ENCODE data around the gene PRPF40B.

Gene PRPF40B

GRCh38 chr12:49661746-49662145 lies 38.4 kb downstream of the PRPF40B start:
- DNase-seq = no peak

- no peak for DNase-seq
These were observed 39.9 kb downstream of the PRPF40B start for GRCh38 chr12:49662998-49663843.

- DNase-seq = no peak
These were observed 40.8 kb downstream of the PRPF40B start for GRCh38 chr12:49664167-49664566.

GRCh38 chr12:49664591-49665239 lies 41.4 kb downstream of the PRPF40B start:
- no peak for DNase-seq

DNA sequence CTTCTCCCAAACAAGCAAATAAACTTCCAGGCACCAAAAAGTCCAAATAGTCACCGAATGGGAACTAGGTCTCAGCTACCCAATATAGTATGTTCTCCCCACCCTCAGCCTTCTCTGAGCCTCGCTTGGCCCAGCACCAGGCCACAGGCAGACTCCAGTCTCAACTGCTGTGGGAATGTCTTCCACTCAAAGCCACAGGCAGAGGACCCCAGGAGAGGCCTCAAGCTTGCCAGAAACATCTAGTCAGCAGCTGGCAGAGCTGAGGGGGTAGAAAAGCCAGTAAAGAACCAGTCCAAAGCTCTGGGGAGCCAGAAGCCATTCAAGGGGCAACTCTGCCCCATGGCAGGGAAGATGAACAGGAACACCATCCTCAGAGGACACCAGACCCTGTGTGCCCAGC lies 42.0 kb downstream of the PRPF40B start:
- DNase-seq = no peak

- no peak for DNase-seq
These were observed 42.8 kb downstream of the PRPF40B start for GRCh38 chr12:49666176-49666575.

- DNase-seq = no peak
These were observed 44.1 kb downstream of the PRPF40B start for GRCh38 chr12:49667325-49668090.

- DNase-seq = no peak
These were observed 46.4 kb downstream of the PRPF40B start for GRCh38 chr12:49669796-49670195.

DNA sequence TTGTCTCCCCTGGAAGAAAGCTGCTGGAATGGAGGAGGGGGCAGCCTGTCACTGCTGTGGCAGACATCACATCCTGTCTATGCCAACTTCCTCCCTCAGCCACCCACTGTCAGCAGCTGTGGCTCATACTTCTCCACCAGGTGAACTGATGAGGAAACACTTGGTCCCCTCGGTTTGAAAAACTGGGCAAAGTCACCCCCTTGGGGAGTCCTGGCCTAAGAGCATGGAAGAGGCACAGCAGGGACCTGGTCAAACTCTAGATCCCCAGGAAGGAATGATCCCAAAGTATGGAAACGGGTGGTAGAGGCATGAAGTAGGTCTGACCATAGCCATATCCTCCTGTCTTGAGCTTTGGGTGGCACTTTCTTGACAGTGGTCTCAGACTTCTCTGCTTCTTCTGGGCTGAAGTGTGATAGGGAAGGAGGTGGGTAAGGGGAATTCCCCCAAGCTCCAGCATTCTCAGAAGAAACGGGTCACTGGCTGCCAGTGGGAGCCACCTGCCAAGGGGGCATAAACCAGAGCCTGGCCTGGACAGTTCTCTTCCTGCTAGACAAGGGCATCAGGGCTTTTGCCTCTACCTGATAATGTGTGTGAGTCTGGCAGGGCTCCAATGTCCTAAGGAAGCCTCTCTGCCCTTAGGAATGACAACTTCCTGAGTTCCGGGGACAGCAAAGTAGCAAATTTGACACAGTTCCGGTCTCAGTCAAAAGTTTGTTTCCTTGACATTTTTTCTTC lies 47.8 kb downstream of the PRPF40B start:
- no peak for DNase-seq

DNA sequence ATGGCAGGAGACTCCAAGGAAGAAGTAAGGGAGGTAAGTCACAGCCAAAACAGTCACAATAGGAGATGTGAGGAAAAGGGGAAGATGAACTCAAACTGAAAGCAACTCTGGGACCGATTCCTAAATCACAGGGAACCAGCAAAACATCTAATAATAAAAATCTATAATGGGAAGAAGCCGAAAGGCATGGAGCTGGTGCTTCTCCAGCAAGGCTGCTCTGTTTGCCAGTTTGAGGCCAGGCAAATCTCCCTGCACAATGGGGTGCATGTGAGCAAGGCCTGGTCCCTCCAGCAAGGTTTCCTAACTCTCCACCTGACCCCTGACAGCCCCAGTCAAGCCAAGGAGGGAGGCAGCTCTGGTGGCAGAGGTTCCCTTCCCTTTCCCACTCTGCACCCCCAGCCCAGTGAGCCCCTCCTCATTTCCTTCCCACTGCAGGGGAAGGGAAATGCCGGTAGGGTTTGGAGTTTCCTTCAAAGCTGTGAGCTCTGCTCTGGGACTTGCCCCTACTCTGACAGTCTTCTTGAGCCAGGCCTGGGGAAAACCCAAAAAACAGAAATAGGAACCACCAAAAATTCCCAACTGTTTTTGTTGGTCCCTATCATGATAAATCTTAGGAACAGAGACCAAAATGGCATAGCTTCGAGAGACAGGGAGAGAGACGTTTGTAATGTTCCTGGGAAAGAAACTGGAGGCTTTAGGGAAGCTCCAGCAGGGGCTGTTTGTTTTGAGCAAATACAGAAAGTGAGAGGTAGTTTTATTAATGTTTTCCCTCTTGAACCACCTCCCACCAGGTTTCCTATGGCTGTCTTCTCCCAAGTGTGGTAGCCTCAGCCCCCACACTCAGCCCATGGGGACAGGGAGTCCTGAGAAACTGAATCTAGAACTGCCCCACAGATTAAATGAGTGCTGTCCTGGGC lies 49.2 kb downstream of the PRPF40B start:
- no peak for DNase-seq

DNA sequence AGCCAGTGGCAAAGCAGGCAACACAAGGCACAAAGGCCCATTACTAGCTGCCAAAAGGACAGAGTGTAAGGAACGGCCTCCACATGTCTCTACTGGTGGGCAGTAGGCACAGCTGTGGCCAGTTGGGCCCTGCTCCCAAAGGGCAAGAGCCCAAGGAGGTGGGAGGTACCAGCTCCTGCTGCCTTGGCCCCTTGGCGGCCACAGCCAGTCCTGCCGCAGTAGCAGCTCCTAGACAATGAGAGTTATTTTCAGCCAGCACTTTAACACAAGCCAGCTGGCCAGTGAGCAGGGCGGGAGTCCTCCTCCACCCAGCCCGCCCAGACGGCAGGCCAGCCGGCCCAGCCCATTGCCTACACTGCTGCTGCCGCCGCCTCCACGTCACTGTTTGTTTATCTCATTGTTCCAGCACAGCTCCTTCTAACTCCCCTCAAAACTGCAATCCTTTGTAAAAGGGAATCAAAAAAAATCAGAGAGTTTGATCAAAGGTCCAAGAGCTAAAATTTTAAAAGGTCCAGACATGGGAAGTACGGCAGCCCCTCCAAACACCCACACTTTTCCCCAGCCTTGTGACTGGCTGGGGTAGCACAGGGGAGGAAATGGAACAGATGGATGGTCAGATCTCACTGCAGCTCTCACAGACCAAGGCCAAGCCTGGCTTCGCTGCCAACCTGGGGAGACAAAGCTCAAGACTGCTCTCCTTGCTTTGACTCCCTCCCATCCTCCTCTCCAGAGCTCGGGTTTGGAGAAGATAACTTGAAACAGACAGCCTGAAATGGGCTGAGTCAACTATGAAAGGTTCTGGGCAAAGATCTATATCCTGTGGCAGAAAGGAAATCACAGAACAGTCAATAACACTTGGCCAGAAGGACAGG lies 50.3 kb downstream of the PRPF40B start:
- no peak for DNase-seq

DNA sequence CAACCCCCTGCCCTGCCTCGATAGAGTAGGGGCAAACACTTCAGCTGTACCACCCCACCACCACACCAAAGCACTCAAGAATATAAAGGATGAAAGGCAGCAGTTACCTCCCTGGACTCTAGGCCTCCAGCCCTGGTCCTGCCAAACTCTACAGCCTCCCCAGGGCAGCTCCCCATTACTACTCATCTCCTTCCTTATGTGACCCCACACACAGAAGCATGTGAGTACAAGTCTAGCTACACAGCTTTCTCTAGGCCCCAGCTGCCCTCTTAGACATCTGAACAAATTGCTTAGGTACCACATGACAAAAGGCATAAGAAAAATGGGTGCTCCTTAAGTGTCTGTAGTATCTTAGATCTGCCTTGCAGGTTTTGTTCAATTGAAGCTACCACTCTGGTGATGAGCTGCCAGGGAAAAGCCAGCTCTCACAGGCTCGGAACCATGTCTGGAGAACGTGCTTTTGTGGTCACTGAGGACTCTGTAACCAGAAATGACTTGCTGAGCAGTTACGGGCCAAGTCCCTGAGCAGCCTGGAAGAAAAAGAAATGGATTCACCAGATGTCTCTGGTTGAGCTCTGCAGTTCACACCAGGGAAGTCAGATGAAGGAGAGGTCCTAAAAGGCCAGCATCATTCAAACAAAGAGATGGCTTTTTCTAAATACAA lies 51.1 kb downstream of the PRPF40B start:
- DNase-seq = no peak

- no peak for DNase-seq
These were observed 51.8 kb downstream of the PRPF40B start for GRCh38 chr12:49675137-49675536.

DNA sequence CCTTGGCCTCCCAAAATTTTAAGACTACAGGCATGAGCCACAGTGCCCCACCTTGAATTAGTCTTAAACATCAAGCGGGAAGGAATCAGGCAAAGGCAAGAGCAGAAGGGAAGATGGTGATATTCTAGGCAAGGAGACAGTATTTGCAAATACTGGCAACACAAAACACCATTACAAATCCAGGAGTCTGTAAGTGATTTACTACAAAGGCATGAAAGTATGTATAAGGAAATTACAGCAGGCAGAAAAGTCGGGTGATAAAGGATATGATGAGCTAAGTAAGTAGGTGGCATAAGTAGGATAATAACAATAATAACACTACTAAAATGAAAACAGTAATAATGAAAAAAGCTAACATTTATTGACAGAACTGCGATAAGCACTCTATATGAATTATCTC lies 55.4 kb downstream of the PRPF40B start:
- no peak for DNase-seq

DNA sequence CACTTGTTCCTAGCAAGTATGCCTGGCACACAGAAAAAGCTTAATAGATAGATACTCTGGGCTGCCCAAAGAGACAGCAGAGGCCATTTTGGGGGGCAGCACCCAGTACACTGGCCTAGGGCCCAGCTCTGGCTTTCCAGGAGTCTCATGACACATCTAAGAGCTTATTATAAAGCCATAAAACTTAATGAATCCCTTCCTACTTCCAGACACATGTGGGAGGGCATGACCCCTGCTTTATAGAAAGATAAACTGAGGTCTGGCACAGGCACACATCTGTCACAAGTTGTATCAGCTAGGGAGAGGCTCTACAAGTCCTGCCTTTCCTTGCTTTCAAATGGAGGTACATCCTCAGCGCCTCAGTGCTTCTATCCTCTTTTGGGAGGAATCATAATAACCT lies 56.7 kb downstream of the PRPF40B start:
- no peak for DNase-seq

GRCh38 chr12:49683599-49684309 lies 60.4 kb downstream of the PRPF40B start:
- DNase-seq = no peak

- no peak for DNase-seq
These were observed 61.0 kb downstream of the PRPF40B start for GRCh38 chr12:49684310-49684854.

GRCh38 chr12:49687941-49688340 lies 64.6 kb downstream of the PRPF40B start:
- DNase-seq = no peak

DNA sequence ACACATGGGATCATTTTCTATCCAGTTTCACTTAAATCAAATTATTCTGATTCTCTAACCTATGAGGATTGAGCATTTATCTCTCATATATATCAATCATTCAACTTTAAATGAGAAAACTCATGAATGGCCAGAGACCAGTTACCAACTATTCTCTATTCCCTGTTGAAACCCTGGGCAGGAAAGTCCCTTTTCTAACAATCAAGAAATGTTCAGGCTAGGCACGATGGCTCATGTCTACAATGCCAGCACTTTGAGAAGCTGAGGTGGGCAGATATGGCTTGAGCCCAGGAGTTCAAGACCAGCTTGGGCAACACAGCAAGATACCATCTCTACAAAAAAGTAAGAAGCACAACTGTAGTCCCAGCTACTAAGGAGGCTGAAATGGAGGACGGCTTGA lies 65.9 kb downstream of the PRPF40B start:
- DNase-seq = no peak

Measured in cortex of kidney (tissue), 1 donor.